HG03064 (cell line): ENCODE results near the gene POLR3K.
A peak's percentile ranks its signal among the peaks of the same experiment; 100 is the strongest.

Experiments used
- ATAC-seq: cut with Tn5 transposase; IDR thresholded peaks from one replicate; pipeline ENCODE4 v1.9.1; 2021; ENCODE audit warnings: low read depth; ENCODE audit not compliant: unreplicated experiment

Gene POLR3K

GRCh38 chr16:79151-80054, 26.0 kb upstream of the POLR3K start:
- no peak for ATAC-seq

GRCh38 chr16:78444-79150, 25.2 kb upstream of the POLR3K start:
- peak; percentile 11 for ATAC-seq

- ATAC-seq = peak; percentile 57
Measured at GRCh38 chr16:77807-78443, 24.5 kb upstream of the POLR3K start, which contains the start of gene MPG. Gene MPG (plus strand): TSS chr16:78225. CDS start chr16:78310, 85 bp downstream.

GRCh38 chr16:77273-77806, 23.9 kb upstream of the POLR3K start:
- peak; percentile 6 for ATAC-seq

GRCh38 chr16:76535-77272, 23.3 kb upstream of the POLR3K start:
- no peak for ATAC-seq

GRCh38 chr16:75580-76501, 22.4 kb upstream of the POLR3K start:
- ATAC-seq = no peak

- no peak for ATAC-seq
Measured at GRCh38 chr16:74747-75334, 21.4 kb upstream of the POLR3K start.

- no peak for ATAC-seq
Measured at GRCh38 chr16:74051-74746, 20.8 kb upstream of the POLR3K start.

GRCh38 chr16:72561-73548, 19.4 kb upstream of the POLR3K start, which contains the start of gene RHBDF1:
Gene RHBDF1 (minus strand): TSS chr16:72631. CDS start chr16:65015, 7,616 bp downstream.
- ATAC-seq = no peak

GRCh38 chr16:71540-72401, 18.4 kb upstream of the POLR3K start:
- no peak for ATAC-seq

- no peak for ATAC-seq
Measured at GRCh38 chr16:71210-71539, 17.8 kb upstream of the POLR3K start.

GRCh38 chr16:69181-69580, 15.8 kb upstream of the POLR3K start:
- ATAC-seq = no peak

- no peak for ATAC-seq
Measured at GRCh38 chr16:67884-68789, 14.7 kb upstream of the POLR3K start.

- ATAC-seq = no peak
Measured at GRCh38 chr16:67183-67791, 13.9 kb upstream of the POLR3K start.
